ENCODE measurements around the gene BCKDHB. TPM values are rescaled to one million over a fixed set of nuclear protein-coding genes. Genes with fewer than 3 reads are reported as not detected.

The BCKDHB gene
- total RNA-seq, 4 donors from 2014 or later = 10.9 to 32.9 (median 29.7) TPM

GRCh38 chr6:80280262-80281010 is 174.0 kb downstream of the BCKDHB start:
- intact Hi-C loops (cut with DNase I; ENCODE audit: low total_unique reads) = no loop called here

GRCh38 chr6:80282913-80283554 is 176.6 kb downstream of the BCKDHB start:
- no peaks in the 10 kb centered on the region for H3K9me3 ChIP-seq
- in situ Hi-C loops (cut with MboI; ENCODE audit: low pct_ligation_motif_present in 1 of 4, low pct_unique_long_range_greater_than_20kb in 1 of 4, low sequenced_read_pairs in 3 of 4) (no loop called here), intact Hi-C loops (cut with DNase I; ENCODE audit: low total_unique reads) (no loop called here)
- 86 to 94% methylated on average over 1 to 2 of the region's 2 CpGs for WGBS, 2 donors (ENCODE audit: low coverage in 1 of 2)
- no peak overlapping the region for H3K4me3 ChIP-seq
- H3K4me1 ChIP-seq = no peaks in the 10 kb centered on the region
- no peaks in the 10 kb centered on the region for H3K36me3 ChIP-seq
- H3K27ac ChIP-seq = no peak overlapping the region
- no peaks in the 10 kb centered on the region for H3K27me3 ChIP-seq
- TF ChIP-seq CTCF (IDR thresholded peaks at IDR 0.05) = no peak
- TF ChIP-seq POLR2AphosphoS5 (IDR thresholded peaks at IDR 0.05) = no peak
- no peak for TF ChIP-seq EP300 (IDR thresholded peaks at IDR 0.05; ENCODE audit: low read depth)
- no peak for TF ChIP-seq POLR2A (IDR thresholded peaks at IDR 0.05)
- no peak for DNase-seq

More at GRCh38 chr6:80280262-80281010, 174.0 kb downstream of the BCKDHB start:
- WGBS, 2 donors (ENCODE audit: low coverage in 1 of 2) = 69 to 79% methylated on average over 2 of the region's 2 CpGs
- Histone ChIP-seq H3K36me3 (no peaks in the 10 kb centered on the region), H3K9me3 (no peaks in the 10 kb centered on the region), H3K4me1 (no peaks in the 10 kb centered on the region), H3K4me3 (no peak overlapping the region), H3K27ac (no peak overlapping the region), H3K27me3 (no peaks in the 10 kb centered on the region)
- in situ Hi-C loops (cut with MboI; ENCODE audit: low pct_ligation_motif_present in 1 of 4, low pct_unique_long_range_greater_than_20kb in 1 of 4, low sequenced_read_pairs in 3 of 4) = no loop called here
- TF ChIP-seq POLR2AphosphoS5 (IDR thresholded peaks at IDR 0.05) (no peak), POLR2A (IDR thresholded peaks at IDR 0.05) (no peak), EP300 (IDR thresholded peaks at IDR 0.05; ENCODE audit: low read depth) (no peak), CTCF (IDR thresholded peaks at IDR 0.05) (no peak)
- no peak for DNase-seq

GRCh38 chr6:80287112-80287511 is 180.6 kb downstream of the BCKDHB start:
- no peaks in the 10 kb centered on the region for H3K27me3 ChIP-seq
- in situ Hi-C loops (cut with MboI; ENCODE audit: low pct_ligation_motif_present in 1 of 4, low pct_unique_long_range_greater_than_20kb in 1 of 4, low sequenced_read_pairs in 3 of 4) (no loop called here), intact Hi-C loops (cut with DNase I; ENCODE audit: low total_unique reads) (no loop called here)
- H3K27ac ChIP-seq = no peak overlapping the region
- no peak overlapping the region for H3K4me3 ChIP-seq
- no peaks in the 10 kb centered on the region for H3K9me3 ChIP-seq
- H3K36me3 ChIP-seq = no peaks in the 10 kb centered on the region
- TF ChIP-seq CTCF (IDR thresholded peaks at IDR 0.05) (no peak), POLR2A (IDR thresholded peaks at IDR 0.05) (no peak), EP300 (IDR thresholded peaks at IDR 0.05; ENCODE audit: low read depth) (no peak), POLR2AphosphoS5 (IDR thresholded peaks at IDR 0.05) (no peak)
- DNase-seq = no peak
- no peaks in the 10 kb centered on the region for H3K4me1 ChIP-seq

- Histone ChIP-seq H3K4me1 (no peaks in the 10 kb centered on the region), H3K27ac (no peak overlapping the region), H3K4me3 (no peak overlapping the region), H3K27me3 (no peaks in the 10 kb centered on the region), H3K36me3 (no peaks in the 10 kb centered on the region), H3K9me3 (peaks cover 0 to 1% of the 10 kb centered on the region in 2 donors)
- no peak for DNase-seq
- in situ Hi-C loops (cut with MboI; ENCODE audit: low pct_ligation_motif_present in 1 of 4, low pct_unique_long_range_greater_than_20kb in 1 of 4, low sequenced_read_pairs in 3 of 4) = no loop called here
- TF ChIP-seq POLR2A (IDR thresholded peaks at IDR 0.05) (no peak), CTCF (IDR thresholded peaks at IDR 0.05) (no peak), POLR2AphosphoS5 (IDR thresholded peaks at IDR 0.05) (no peak), EP300 (IDR thresholded peaks at IDR 0.05; ENCODE audit: low read depth) (no peak)
- 76 to 85% methylated on average over 3 of the region's 3 CpGs for WGBS, 2 donors (ENCODE audit: low coverage in 1 of 2)
- intact Hi-C loops (cut with DNase I; ENCODE audit: low total_unique reads) = no loop called here
These were observed 181.1 kb downstream of the BCKDHB start for GRCh38 chr6:80287607-80288006.
